TTC549 (cell line): ENCODE results near the gene SRD5A1.

Source experiments
- FAIRE-seq: peaks from 2 replicates; lab custom pipeline; 2012; peaks lifted over from hg19 to GRCh38; lab: Jason Lieb, UNC

SRD5A1 gene

GRCh38 chr5:6713274-6714225 is 80.3 kb downstream of the SRD5A1 start, which contains the start of gene TENT4A:
Gene TENT4A, plus strand, starts transcription at chr5:6713432. Its CDS starts 552 bp downstream, at chr5:6713984.
- FAIRE-seq, result no peak

- no peak for FAIRE-seq
Observed at GRCh38 chr5:6714226-6715041, 81.2 kb downstream of the SRD5A1 start.

GRCh38 chr5:6715271-6715670 is 82.0 kb downstream of the SRD5A1 start:
- no peak for FAIRE-seq

GRCh38 chr5:6715758-6716628 is 82.8 kb downstream of the SRD5A1 start:
- FAIRE-seq, result no peak

GRCh38 chr5:6716629-6717149 is 83.4 kb downstream of the SRD5A1 start:
- FAIRE-seq, result no peak

DNA sequence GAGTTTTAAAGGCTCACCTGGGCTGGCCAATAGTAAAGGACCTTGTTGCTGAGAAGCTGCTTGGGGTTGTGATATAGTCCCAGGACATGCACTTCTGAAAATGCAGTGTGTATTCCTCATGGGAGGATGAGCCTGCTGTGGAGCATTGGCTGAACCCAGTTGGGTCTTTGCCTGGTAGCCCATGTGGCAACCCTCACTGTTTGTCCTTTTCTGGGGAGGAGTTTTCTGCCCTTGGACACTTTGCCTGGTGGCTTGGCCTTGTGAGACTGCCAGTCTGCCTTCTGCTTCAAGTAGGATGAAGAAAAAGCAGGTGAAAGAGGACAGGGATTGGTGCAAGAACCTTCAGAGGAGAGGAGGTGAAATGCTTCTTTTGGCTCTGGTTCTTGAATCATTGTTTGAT is 84.0 kb downstream of the SRD5A1 start:
- FAIRE-seq, result no peak

DNA sequence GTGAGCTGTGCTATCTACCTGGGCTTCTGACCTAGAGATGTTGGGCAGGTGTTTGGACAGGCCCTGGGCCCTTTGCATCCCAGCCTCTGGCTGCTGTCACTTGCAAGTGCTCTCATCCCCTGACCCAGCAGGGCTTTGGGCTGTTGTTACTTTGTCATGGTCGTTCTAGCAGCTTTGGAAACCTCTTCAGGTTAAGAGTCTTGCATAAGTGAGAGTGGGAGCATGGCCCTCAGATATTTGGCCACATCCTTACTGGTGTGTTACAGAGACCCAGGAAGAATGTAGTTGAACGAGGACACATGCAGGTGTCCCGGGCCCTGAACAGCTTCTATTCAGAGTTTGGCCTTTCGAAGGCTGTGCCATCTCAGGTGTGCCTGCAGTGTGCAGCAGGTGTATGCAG is 84.4 kb downstream of the SRD5A1 start:
- no peak for FAIRE-seq

GRCh38 chr5:6718161-6718681 is 85.0 kb downstream of the SRD5A1 start:
- FAIRE-seq, result no peak

DNA sequence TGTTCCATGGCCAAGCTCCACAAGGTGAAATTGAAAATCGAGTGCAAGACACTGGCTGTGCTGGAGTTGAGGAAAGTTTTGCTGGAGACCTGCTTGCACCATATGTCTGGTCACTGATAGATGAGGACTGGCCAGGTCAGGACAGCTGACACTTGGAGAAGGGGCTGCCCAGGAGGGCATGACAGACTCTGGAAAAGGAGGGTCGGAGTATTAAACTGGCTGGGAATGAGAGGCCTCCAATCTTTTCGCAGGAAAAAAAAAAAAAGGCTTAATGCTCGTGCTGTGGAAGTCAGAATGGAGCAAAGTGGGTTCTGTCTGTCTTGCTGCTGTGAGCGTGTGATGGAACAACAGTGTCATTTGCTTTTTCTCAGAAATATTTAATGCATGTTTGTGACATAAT is 85.5 kb downstream of the SRD5A1 start:
- no peak for FAIRE-seq

DNA sequence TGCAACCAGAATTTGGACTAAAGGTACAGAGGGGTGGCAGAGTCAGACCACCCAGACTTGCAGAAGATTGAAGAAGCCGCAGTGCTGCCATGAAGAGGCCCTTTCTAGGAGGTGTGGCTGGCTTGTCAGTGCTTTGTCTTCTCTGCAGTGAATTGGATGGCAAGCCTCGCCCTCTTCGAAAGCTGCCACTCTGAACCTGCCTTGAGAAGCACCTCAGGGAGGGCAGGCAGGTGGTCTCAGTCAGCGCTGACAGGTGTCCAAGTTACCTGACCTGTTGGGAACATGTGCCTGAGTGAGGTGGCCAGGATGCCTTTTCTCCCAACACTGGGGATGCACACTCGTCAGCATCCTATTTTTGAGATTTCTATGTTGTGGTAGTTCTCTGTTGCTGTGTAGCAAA is 86.2 kb downstream of the SRD5A1 start:
- FAIRE-seq, result no peak

- no peak for FAIRE-seq
Observed at GRCh38 chr5:6719896-6720560, 86.8 kb downstream of the SRD5A1 start.

DNA sequence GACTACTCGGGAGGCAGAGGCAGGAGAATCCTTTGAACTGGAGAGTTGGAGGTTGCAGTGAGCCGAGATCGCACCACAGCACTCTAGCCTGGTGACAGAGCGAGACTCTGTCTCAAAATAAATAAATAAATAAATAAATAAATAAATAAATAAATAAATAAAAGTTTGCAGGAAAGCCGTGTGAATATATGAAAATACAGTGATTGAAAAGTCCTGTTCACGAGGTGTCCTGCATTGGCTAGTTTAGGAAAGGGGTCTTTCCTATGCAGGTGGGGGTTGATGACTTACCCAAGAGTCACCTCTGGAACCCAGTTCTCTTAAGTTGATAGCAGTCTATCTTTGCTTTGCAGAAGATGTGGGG is 87.3 kb downstream of the SRD5A1 start:
- no peak for FAIRE-seq

DNA sequence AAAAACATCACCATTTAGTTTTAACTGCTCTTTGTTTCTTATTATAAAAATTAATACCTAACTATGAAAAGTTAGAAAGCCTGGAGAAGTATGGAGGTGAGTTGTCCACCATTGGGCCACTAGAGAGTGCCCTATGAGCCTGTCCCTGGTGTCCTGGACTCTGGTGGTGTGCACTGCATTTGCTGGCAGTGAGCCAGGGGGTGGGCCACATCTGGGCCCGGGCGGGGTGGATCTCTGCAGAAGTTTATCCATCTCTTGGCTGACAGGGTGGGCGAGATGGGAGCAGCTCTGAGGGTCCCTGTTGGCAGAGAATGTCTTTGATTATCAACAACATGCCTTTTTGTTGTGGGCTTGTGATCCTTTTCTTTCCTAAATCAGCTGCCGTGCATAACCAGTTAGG is 88.2 kb downstream of the SRD5A1 start:
- no peak for FAIRE-seq

DNA sequence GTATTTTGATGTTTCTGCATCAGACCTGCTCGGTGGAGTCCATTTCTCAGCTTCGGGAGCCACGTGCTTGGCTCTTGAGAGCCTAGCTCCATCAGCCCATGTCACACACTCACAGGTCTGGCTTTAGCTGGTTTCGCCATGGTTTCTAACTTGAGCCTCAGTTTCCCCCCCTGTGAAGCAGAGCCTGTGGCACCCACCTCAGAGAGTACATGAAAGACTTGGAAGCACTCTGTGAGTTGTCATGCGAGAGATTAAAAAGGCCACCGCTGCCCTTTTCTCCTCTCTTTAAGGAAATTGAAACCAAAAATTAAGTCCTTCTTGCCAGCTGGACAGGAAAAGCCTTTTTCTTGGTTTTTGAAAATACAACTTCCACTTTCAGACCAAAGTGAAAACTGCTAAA is 88.8 kb downstream of the SRD5A1 start:
- FAIRE-seq, result no peak

- no peak for FAIRE-seq
Observed at GRCh38 chr5:6723122-6723815, 90.0 kb downstream of the SRD5A1 start.

DNA sequence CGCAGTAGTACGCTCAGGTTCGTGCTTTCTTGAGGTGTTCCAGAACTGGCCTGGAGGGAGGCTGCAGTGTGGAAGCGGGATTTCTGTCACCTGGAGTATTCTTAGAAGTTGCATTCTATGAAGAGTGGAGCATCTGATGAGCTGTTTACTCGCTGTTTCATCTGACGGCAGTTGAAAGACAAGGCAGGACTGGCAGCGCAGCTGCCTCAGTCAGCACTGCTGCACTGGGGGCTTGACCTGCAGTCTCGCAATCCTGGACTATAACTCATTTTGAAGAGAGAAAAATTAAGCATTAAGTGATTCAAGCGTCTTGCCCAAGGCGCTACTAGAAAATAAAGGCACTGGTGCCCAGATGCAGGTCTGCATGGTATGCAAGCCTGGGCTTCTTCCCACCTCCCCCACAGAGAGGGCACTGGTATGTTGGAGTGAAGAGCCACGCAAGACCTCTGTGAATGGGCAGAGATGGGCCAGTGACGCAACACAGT is 90.6 kb downstream of the SRD5A1 start:
- FAIRE-seq, result no peak
